ENCODE data around the gene CAPN9. TPM values are rescaled to one million over a fixed set of nuclear protein-coding genes. Genes with fewer than 3 reads are reported as not detected.

CAPN9 gene
- total and polyA plus RNA-seq, 9 of the 15 experiments (the other 6 are each of a cell fraction or from before 2014, with no cell fraction given): not detected

GRCh38 chr1:230745071-230745470 is 2.1 kb upstream of the CAPN9 start (continued):
- TF ChIP-seq ARID3A (IDR thresholded peaks at IDR 0.05; ENCODE audit: borderline replicate concordance, low read depth, low read length): no peak
- no peak for TF ChIP-seq ZNF77 (CRISPR knock-in tag; IDR thresholded peaks at IDR 0.05)
- no peak for TF ChIP-seq SMAD1 (IDR thresholded peaks at IDR 0.05; ENCODE audit: low read depth, low read length, partially characterized antibody)
- TF ChIP-seq ZNF277 (CRISPR knock-in tag; IDR thresholded peaks at IDR 0.05; ENCODE audit: borderline replicate concordance): no peak
- no peak for TF ChIP-seq POLR2H (tag; IDR thresholded peaks at IDR 0.05; ENCODE audit: low read depth)
- no peak for TF ChIP-seq E2F3 (CRISPR knock-in tag; IDR thresholded peaks at IDR 0.05)
- TF ChIP-seq HIVEP1 (CRISPR knock-in tag; IDR thresholded peaks at IDR 0.05): no peak
- no peak for TF ChIP-seq SMARCE1 (IDR thresholded peaks at IDR 0.05)
- TF ChIP-seq STAT6 (CRISPR knock-in tag; IDR thresholded peaks at IDR 0.05): no peak
- TF ChIP-seq U2AF1 (optimal IDR thresholded peaks at IDR 0.05; ENCODE audit: low read depth, low read length): no peak
